GM18519 (cell line): ENCODE measurements around the gene SACS.
"Not testable (repeated sequence)": the region's sequence is repeated elsewhere in the genome, so short reads cannot be mapped to it uniquely, and the experiment has no call there.

Experiments
- ATAC-seq: cut with Tn5 transposase; IDR thresholded peaks from one replicate; pipeline ENCODE4 v1.9.1; 2021; ENCODE audit warnings: mild to moderate bottlenecking, moderate library complexity; ENCODE audit not compliant: unreplicated experiment, low FRiP score

The SACS gene

GRCh38 chr13:23314837-23315236 is 118.7 kb downstream of the SACS start:
- ATAC-seq: not testable (repeated sequence)

GRCh38 chr13:23292586-23292985 is 140.9 kb downstream of the SACS start:
- ATAC-seq: no peak

- no peak for ATAC-seq
These were observed 143.6 kb downstream of the SACS start for GRCh38 chr13:23289917-23290357.

GRCh38 chr13:23288995-23289394 is 144.5 kb downstream of the SACS start:
- no peak for ATAC-seq

GRCh38 chr13:23288564-23288963 is 144.9 kb downstream of the SACS start:
- ATAC-seq: no peak

- ATAC-seq: no peak
These were observed 154.2 kb downstream of the SACS start for GRCh38 chr13:23279321-23279720.
